Measurements from ENCODE around the gene P2RY4. TPM values are rescaled to one million over a fixed set of nuclear protein-coding genes. Genes with fewer than 3 reads are reported as not detected.

P2RY4 gene
- polyA plus RNA-seq, 1 donor from 2014 or later: not detected

DNA sequence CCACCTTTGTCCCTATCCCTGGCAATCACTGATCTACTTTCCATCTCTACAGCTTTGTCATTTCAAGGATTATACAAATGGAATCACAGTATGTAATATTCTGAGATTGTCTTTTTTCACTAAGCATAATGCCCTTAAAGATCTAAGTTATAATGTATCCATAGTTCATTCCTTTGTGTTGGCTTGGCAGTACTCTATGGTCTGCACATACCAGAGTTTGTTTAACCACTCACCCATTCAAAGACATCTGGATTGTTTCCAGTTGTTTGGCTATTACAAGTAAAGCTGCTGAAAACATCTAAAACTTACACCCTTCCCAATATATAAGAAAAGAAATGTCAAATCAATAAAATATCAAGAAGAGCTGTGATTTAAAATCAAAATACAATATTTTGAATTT lies 51.5 kb downstream of the P2RY4 start:
- no peaks in the 10 kb centered on the region for H3F3A ChIP-seq (ENCODE audit: insufficient read depth, low read length, poor library complexity, severe bottlenecking)
- no peaks in the 10 kb centered on the region for H3K9me2 ChIP-seq (ENCODE audit: insufficient read depth, low read length)
- no peak for TF ChIP-seq TAF1 (IDR thresholded peaks at IDR 0.05; ENCODE audit: low read depth)
- TF ChIP-seq SMC3 (conservative IDR thresholded peaks at IDR 0.05; ENCODE audit: poor library complexity): no peak
- TF ChIP-seq MXI1 (conservative IDR thresholded peaks at IDR 0.05; ENCODE audit: poor library complexity, severe bottlenecking): no peak
- TF ChIP-seq EP300 (conservative IDR thresholded peaks at IDR 0.05; ENCODE audit: poor library complexity, severe bottlenecking): no peak
- no peak for TF ChIP-seq EZH2 (IDR thresholded peaks at IDR 0.05; ENCODE audit: borderline replicate concordance, insufficient read depth, low read length, poor library complexity, severe bottlenecking)
- no peak for TF ChIP-seq POLR2AphosphoS5 (IDR thresholded peaks at IDR 0.05)
- TF ChIP-seq RAD21 (conservative IDR thresholded peaks at IDR 0.05): no peak
- TF ChIP-seq, protein P1, sequence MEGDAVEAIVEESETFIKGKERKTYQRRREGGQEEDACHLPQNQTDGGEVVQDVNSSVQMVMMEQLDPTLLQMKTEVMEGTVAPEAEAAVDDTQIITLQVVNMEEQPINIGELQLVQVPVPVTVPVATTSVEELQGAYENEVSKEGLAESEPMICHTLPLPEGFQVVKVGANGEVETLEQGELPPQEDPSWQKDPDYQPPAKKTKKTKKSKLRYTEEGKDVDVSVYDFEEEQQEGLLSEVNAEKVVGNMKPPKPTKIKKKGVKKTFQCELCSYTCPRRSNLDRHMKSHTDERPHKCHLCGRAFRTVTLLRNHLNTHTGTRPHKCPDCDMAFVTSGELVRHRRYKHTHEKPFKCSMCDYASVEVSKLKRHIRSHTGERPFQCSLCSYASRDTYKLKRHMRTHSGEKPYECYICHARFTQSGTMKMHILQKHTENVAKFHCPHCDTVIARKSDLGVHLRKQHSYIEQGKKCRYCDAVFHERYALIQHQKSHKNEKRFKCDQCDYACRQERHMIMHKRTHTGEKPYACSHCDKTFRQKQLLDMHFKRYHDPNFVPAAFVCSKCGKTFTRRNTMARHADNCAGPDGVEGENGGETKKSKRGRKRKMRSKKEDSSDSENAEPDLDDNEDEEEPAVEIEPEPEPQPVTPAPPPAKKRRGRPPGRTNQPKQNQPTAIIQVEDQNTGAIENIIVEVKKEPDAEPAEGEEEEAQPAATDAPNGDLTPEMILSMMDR (IDR thresholded peaks at IDR 0.05; ENCODE audit: poor library complexity, severe bottlenecking): no peak
- TF ChIP-seq, protein P2, sequence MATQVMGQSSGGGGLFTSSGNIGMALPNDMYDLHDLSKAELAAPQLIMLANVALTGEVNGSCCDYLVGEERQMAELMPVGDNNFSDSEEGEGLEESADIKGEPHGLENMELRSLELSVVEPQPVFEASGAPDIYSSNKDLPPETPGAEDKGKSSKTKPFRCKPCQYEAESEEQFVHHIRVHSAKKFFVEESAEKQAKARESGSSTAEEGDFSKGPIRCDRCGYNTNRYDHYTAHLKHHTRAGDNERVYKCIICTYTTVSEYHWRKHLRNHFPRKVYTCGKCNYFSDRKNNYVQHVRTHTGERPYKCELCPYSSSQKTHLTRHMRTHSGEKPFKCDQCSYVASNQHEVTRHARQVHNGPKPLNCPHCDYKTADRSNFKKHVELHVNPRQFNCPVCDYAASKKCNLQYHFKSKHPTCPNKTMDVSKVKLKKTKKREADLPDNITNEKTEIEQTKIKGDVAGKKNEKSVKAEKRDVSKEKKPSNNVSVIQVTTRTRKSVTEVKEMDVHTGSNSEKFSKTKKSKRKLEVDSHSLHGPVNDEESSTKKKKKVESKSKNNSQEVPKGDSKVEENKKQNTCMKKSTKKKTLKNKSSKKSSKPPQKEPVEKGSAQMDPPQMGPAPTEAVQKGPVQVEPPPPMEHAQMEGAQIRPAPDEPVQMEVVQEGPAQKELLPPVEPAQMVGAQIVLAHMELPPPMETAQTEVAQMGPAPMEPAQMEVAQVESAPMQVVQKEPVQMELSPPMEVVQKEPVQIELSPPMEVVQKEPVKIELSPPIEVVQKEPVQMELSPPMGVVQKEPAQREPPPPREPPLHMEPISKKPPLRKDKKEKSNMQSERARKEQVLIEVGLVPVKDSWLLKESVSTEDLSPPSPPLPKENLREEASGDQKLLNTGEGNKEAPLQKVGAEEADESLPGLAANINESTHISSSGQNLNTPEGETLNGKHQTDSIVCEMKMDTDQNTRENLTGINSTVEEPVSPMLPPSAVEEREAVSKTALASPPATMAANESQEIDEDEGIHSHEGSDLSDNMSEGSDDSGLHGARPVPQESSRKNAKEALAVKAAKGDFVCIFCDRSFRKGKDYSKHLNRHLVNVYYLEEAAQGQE (IDR thresholded peaks at IDR 0.05; ENCODE audit: borderline replicate concordance): no peak
- no peak overlapping the region for H3K4me3 ChIP-seq (ENCODE audit: low read length)
- H2AFZ ChIP-seq (ENCODE audit: low read depth, low read length): no peak overlapping the region
- no peaks in the 10 kb centered on the region for H3K79me2 ChIP-seq (replicated peaks; ENCODE audit: insufficient read depth, low read length)
- H3K36me3 ChIP-seq (ENCODE audit: insufficient read depth, low read length): no peaks in the 10 kb centered on the region
- no peaks in the 10 kb centered on the region for H3K9me3 ChIP-seq (ENCODE audit: low read length)
- no peak overlapping the region for H3K27ac ChIP-seq (ENCODE audit: low read length)
- H3K9ac ChIP-seq (ENCODE audit: low read length): no peak overlapping the region
- no peak overlapping the region for H3K4me2 ChIP-seq (ENCODE audit: low read length)
- H3K27me3 ChIP-seq (ENCODE audit: insufficient read depth, low read depth, low read length): no peaks in the 10 kb centered on the region
- H4K20me1 ChIP-seq (ENCODE audit: insufficient read depth): no peaks in the 10 kb centered on the region

Small RNAs within 50 kb of the gene (small RNA-seq; reads per million reads assigned to genes)
- 0.08 to 0.74 (median 0.69) reads per million in 3 experiments for gene RNA5SP507

Other genes starting within 250 kb of the P2RY4 start
- not detected in 2 replicates for gene AWAT2, start 210.3 kb downstream of the P2RY4 start, polyA plus RNA-seq
- gene OTUD6A, start 197.7 kb downstream of the P2RY4 start, polyA plus RNA-seq: not detected in 2 replicates
- gene IGBP1, start 126.8 kb downstream of the P2RY4 start, polyA plus RNA-seq: 80.8 and 94.1 TPM in 2 replicates
- gene DGAT2L6, start 82.7 kb downstream of the P2RY4 start, polyA plus RNA-seq: not detected in 2 replicates
- gene AWAT1, start 25.5 kb downstream of the P2RY4 start, polyA plus RNA-seq: not detected in 2 replicates
- not detected in 2 replicates for gene ARR3, start 8.1 kb upstream of the P2RY4 start, polyA plus RNA-seq
- gene RAB41, start 22.0 kb upstream of the P2RY4 start, polyA plus RNA-seq: not detected in 2 replicates
- 55.7 and 64.7 TPM in 2 replicates for gene PDZD11, start 29.7 kb upstream of the P2RY4 start, polyA plus RNA-seq
- gene KIF4A, start 29.9 kb upstream of the P2RY4 start, polyA plus RNA-seq: 1.1 and 2.7 TPM in 2 replicates
- 0.84 TPM in 1 of 2 replicates, not detected in the other for gene GDPD2, start 163.1 kb upstream of the P2RY4 start, polyA plus RNA-seq
- gene DLG3, start 184.6 kb upstream of the P2RY4 start, polyA plus RNA-seq: 62.2 and 66.5 TPM in 2 replicates

Data from neural cell (in vitro differentiated cells).